HepG2 (cell line): ENCODE measurements around the gene RAP1GAP2. TPM values are rescaled to one million over a fixed set of nuclear protein-coding genes. Genes with fewer than 3 reads are reported as not detected.

Experiments
- ATAC-seq: fragments of 200-7000 bp; cut with Tn5 transposase; 3 replicates; pipeline ENCODE4 v1.9.1; 2020; ENCODE audit warnings: mild to moderate bottlenecking, moderate library complexity
- BruUV-seq: library from RNA; stranded (reverse); fragments of 400-500 nt; replicated peaks from 2 replicates; lab custom pipeline; 2021; lab: Mats Ljungman, UMichigan
- CTCF ChIA-PET: fragments of 300-600 bp; formaldehyde crosslinking; extraction: SDS; loops from one replicate; lab custom pipeline; 2021; ENCODE audit warnings: low total read pairs, inconsistent platforms, low intra/inter-chr PET ratio; lab: Yijun Ruan, JAX
- POLR2A ChIA-PET: fragments of 350-600 bp; sonication (Branson Sonifier 250); formaldehyde crosslinking; loops from one replicate; lab custom pipeline; 2020; ENCODE audit warnings: antibody characterized with exemption, inconsistent platforms; lab: Yijun Ruan, JAX
- DNase-seq: peaks from one replicate; pipeline ENCODE4 v3.0.0-alpha.2; 2015; ENCODE audit warnings: low spot score
- FAIRE-seq: peaks from 3 replicates; lab custom pipeline; 2011; peaks lifted over from hg19 to GRCh38; lab: Jason Lieb, UNC
- H2AFZ ChIP-seq: one replicate; pipeline ENCODE4 v1.6.1; 2011; ENCODE audit warnings: low read length, inconsistent platforms
- H3K27ac ChIP-seq: fragments of 300-600 bp; 3 replicates; pipeline ENCODE4 v1.8.0; 2011; ENCODE audit warnings: mixed run types, mild to moderate bottlenecking, mixed read lengths, low read length, inconsistent platforms; ENCODE audit not compliant: insufficient read depth; ENCODE audit errors: extremely low read length
- H3K27me3 ChIP-seq, 2 experiments: fragments of 200-600 bp in 1 of 2; 2 replicates in 1 of 2; 3 replicates in 1 of 2; pipeline versions ENCODE4 v1.6.0 to v1.8.0; 2011; ENCODE audit warnings: low read length in 2 of 2, mild to moderate bottlenecking in 2 of 2, moderate library complexity in 2 of 2, inconsistent platforms in 1 of 2; ENCODE audit not compliant: insufficient read depth in 2 of 2, control insufficient read depth in 1 of 2
- H3K36me3 ChIP-seq, 2 experiments: fragments of 200-600 bp in 1 of 2; replicated peaks in 1 of 2; 2 replicates in 1 of 2; 3 replicates in 1 of 2; pipeline versions ENCODE4 v1.5.1 to v1.8.0; 2011; ENCODE audit warnings: low read length in 2 of 2, inconsistent platforms in 1 of 2; ENCODE audit not compliant: insufficient read depth in 2 of 2, control insufficient read depth in 1 of 2
- H3K4me1 ChIP-seq: 2 replicates; pipeline ENCODE4 v1.5.1; 2012; ENCODE audit warnings: low read length, inconsistent platforms; ENCODE audit not compliant: insufficient read depth
- H3K4me2 ChIP-seq: 2 replicates; pipeline ENCODE4 v1.6.0; 2011; ENCODE audit warnings: low read depth, low read length, inconsistent platforms
- H3K4me3 ChIP-seq, 3 experiments: fragments of 200-600 bp in 1 of 3; sonication (generic), shearing (Covaris generic) in 1 of 3; replicated peaks in 1 of 3; 2 replicates each; pipeline ENCODE4 v1.5.1; 2011 to 2016; ENCODE audit warnings: low read length in 3 of 3, inconsistent platforms in 2 of 3, low read depth in 2 of 3, mild to moderate bottlenecking in 2 of 3, control low read depth in 1 of 3, mixed read lengths in 1 of 3; ENCODE audit not compliant: insufficient read depth in 1 of 3
- H3K79me2 ChIP-seq: one replicate; pipeline ENCODE4 v1.6.1; 2011; ENCODE audit warnings: low read length, inconsistent platforms; ENCODE audit not compliant: insufficient read depth
- H3K9ac ChIP-seq: 2 replicates; pipeline ENCODE4 v1.6.0; 2011; ENCODE audit warnings: mild to moderate bottlenecking, low read depth, low read length, inconsistent platforms; ENCODE audit not compliant: insufficient read depth
- H3K9me3 ChIP-seq: 2 replicates; pipeline ENCODE4 v1.5.1; 2012; ENCODE audit warnings: mild to moderate bottlenecking, low read length
- H4K20me1 ChIP-seq: 2 replicates; pipeline ENCODE4 v1.6.0; 2011; ENCODE audit warnings: inconsistent platforms, mild to moderate bottlenecking, low read length, moderate library complexity; ENCODE audit not compliant: insufficient read depth
- CBX1 ChIP-seq: IDR thresholded peaks from one replicate; pipeline ENCODE4 v1.6.1; 2016; ENCODE audit warnings: antibody characterized with exemption, low read depth
- KAT2B ChIP-seq: fragments of 150-350 bp; IDR thresholded peaks from 2 replicates; pipeline ENCODE4 v1.6.1; 2014; ENCODE audit warnings: low read depth, low read length, borderline replicate concordance
- KLF16 ChIP-seq, 2 experiments: sonication (generic) in 1 of 2; formaldehyde crosslinking in 1 of 2; IDR thresholded peaks; 2 replicates each; pipeline versions ENCODE4 v1.6.1 to v1.8.0; 2016 to 2023; ENCODE audit warnings: missing genetic modification reagents in 2 of 2, missing compliant biosample characterization in 1 of 2
- TBP ChIP-seq: sonication (generic); formaldehyde crosslinking; IDR thresholded peaks from 2 replicates; pipeline ENCODE4 v1.5.0; 2020; ENCODE audit warnings: missing genetic modification reagents
- YEATS4 ChIP-seq: sonication (generic); formaldehyde crosslinking; IDR thresholded peaks from 2 replicates; pipeline ENCODE4 v1.4.0; 2020; ENCODE audit warnings: missing genetic modification reagents, borderline replicate concordance
- ZBTB38 ChIP-seq: sonication (generic); formaldehyde crosslinking; IDR thresholded peaks from 2 replicates; pipeline ENCODE4 v1.5.1; 2020; ENCODE audit warnings: mild to moderate bottlenecking, missing genetic modification reagents
- ZNF232 ChIP-seq: sonication (generic); formaldehyde crosslinking; IDR thresholded peaks from 2 replicates; pipeline ENCODE4 v1.4.0; 2020; ENCODE audit warnings: missing genetic modification reagents, borderline replicate concordance
- WGBS: methylation state at CpG from one replicate; pipeline ENCODE4 v1.1.6; 2017; ENCODE audit warnings: low lambda C conversion rate; 5-methylcytosine and 5-hydroxymethylcytosine counted together
- in situ Hi-C: cut with HindIII; loops from 2 replicates; pipeline ENCODE4 v1.10.0; 2017; ENCODE audit warnings: low pct_unique_long_range_greater_than_20kb; ENCODE audit not compliant: extremely low pct_ligation_motif_present
- intact Hi-C: fragments of 100-400 bp; cut with micrococcal nuclease; formaldehyde crosslinking; loops from one replicate; pipeline ENCODE4 v1.10.0; 2022; ENCODE audit not compliant: unreplicated experiment
- polyA plus RNA-seq, 8 experiments: library from polyadenylated mRNA; depleted of rRNA in 3 of 8; stranded (reverse) in 7 of 8; unstranded in 1 of 8; fragments of >200 nt; fragmentation: Illumina TruSeq in 4 of 8; extraction: Trizol in 4 of 8; gene quantifications; 2 replicates each; pipeline versions ENCODE4 v1.2.1 to v1.2.3, GENCODE V29; 2011 to 2016; ENCODE audit warnings: low read depth in 4 of 8, missing spikeins in 1 of 8, mixed read lengths in 1 of 8; ENCODE audit not compliant: insufficient read depth in 1 of 8
- total RNA-seq, 5 experiments: library from RNA; depleted of rRNA; stranded (reverse); fragments of >200 nt; fragmentation: Illumina TruSeq; extraction: Trizol; gene quantifications; 2 replicates each; pipeline ENCODE4 v1.2.3, GENCODE V29; 2016; ENCODE audit warnings: low read depth in 1 of 5
- TF ChIP-seq, protein P1 (sequence below): sonication (generic); formaldehyde crosslinking; IDR thresholded peaks from 2 replicates; pipeline ENCODE4 v1.4.0; 2020; ENCODE audit warnings: mild to moderate bottlenecking, low read depth, missing genetic modification reagents
- TF ChIP-seq, protein P2 (sequence below): IDR thresholded peaks from 2 replicates; pipeline ENCODE4 v1.6.1; 2016
- TF ChIP-seq, protein P3 (sequence below), 2 experiments: sonication (generic) in 1 of 2; formaldehyde crosslinking in 1 of 2; IDR thresholded peaks; 2 replicates each; pipeline versions ENCODE4 v1.6.1 to v1.9.0; 2014 to 2022; ENCODE audit warnings: antibody characterized with exemption in 1 of 2, borderline replicate concordance in 1 of 2, inconsistent platforms in 1 of 2, low read depth in 1 of 2, missing genetic modification reagents in 1 of 2
- TF ChIP-seq, protein P4 (sequence below): sonication (generic); formaldehyde crosslinking; conservative IDR thresholded peaks from 2 replicates; pipeline ENCODE4 v1.4.0; 2020; ENCODE audit warnings: missing genetic modification reagents

Gene RAP1GAP2
- total and polyA plus RNA-seq, 2 of the 13 experiments (the other 11 are each of a cell fraction or from before 2014, with no cell fraction given), result 10.9 to 12.0 TPM

DNA sequence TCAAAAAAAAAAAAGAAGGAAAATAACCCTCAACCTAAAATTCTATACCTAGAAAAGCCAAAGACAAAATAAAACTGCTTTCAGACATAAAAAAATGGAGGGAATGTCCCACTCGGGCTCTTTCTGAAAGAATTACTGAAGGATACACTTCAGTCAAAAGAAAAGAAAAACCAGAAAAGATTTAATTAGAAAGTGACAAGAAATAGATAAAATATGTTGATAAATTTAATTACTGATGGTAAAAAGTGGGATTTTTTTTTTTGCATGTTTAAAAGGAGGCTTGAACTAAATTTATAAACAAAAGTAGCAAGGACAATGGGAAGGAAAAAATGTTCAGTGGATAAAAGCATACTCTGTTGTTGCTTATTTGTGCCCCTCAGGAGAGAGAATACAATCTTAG lies 178.1 kb downstream of the RAP1GAP2 start (continued):
- TF ChIP-seq, protein P1, sequence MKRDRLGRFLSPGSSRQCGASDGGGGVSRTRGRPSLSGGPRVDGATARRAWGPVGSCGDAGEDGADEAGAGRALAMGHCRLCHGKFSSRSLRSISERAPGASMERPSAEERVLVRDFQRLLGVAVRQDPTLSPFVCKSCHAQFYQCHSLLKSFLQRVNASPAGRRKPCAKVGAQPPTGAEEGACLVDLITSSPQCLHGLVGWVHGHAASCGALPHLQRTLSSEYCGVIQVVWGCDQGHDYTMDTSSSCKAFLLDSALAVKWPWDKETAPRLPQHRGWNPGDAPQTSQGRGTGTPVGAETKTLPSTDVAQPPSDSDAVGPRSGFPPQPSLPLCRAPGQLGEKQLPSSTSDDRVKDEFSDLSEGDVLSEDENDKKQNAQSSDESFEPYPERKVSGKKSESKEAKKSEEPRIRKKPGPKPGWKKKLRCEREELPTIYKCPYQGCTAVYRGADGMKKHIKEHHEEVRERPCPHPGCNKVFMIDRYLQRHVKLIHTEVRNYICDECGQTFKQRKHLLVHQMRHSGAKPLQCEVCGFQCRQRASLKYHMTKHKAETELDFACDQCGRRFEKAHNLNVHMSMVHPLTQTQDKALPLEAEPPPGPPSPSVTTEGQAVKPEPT, result no peak
- TF ChIP-seq KAT2B (no peak), ZBTB38 (no peak), ZNF232 (CRISPR knock-in tag) (no peak)
- TF ChIP-seq, protein P2, sequence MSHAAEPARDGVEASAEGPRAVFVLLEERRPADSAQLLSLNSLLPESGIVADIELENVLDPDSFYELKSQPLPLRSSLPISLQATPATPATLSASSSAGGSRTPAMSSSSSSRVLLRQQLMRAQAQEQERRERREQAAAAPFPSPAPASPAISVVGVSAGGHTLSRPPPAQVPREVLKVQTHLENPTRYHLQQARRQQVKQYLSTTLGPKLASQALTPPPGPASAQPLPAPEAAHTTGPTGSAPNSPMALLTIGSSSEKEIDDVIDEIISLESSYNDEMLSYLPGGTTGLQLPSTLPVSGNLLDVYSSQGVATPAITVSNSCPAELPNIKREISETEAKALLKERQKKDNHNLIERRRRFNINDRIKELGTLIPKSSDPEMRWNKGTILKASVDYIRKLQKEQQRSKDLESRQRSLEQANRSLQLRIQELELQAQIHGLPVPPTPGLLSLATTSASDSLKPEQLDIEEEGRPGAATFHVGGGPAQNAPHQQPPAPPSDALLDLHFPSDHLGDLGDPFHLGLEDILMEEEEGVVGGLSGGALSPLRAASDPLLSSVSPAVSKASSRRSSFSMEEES (CRISPR knock-in tag), result no peak

DNA sequence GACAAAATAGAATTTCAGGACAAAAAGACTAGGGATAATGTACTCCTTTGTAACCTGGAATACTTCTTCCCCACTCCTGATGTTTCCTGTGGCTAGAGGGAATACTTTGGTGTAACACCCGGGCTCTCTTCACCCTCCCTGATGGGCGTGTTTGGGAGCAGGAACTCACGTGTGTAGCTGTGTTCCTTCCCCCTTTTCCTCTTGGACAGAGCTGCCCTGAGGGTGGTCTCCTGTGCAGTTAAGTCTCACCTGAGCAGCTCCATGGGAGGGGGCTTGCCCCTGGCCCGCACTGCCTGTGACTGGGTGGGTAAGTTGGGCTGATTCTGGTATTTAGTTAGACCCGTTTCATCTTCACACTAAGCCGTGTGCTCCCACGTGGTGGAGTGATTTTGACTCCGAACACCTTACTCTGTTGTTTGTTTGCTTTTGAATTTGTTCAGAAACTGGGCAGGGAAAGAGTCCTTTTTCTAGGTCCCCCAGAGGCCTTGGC lies 179.3 kb downstream of the RAP1GAP2 start:
- Histone ChIP-seq H2AFZ (peak overlapping the region; percentile 86), H4K20me1 (no peaks in the 10 kb centered on the region), H3K36me3 (no peaks in the 10 kb centered on the region; a peak in 1 of 5 replicates), H3K4me2 (peak overlapping the region; percentile 84), H3K4me1 (peaks cover 21% of the 10 kb centered on the region), H3K27ac (peak overlapping the region; percentile 66), H3K27me3 (no peaks in the 10 kb centered on the region; a peak in 1 of 5 replicates), H3K9me3 (no peaks in the 10 kb centered on the region), H3K79me2 (peaks cover 4% of the 10 kb centered on the region), H3K4me3 (peak overlapping the region; percentile 63 to 77 (median 76)), H3K9ac (peak overlapping the region; percentile 82)
- 1% methylated on average over 8 of the region's 8 CpGs for WGBS
- ATAC-seq, result peak; percentile 98
- in situ Hi-C loops, result no loop called here
- peak; percentile 87 for DNase-seq
- CTCF ChIA-PET, result no interaction called here
- intact Hi-C loops, result no loop called here
- FAIRE-seq, result peak; percentile 77
- POLR2A ChIA-PET, result interaction anchor here (0.5 to 2.2 kb wide), 7 partner anchors 11 to 143 kb away, joined by 3 to 30 read pairs (median 3); no protein-coding TSS in a partner anchor
- BruUV-seq, result no TSS peak
- TF ChIP-seq TBP (CRISPR knock-in tag) (no peak), CBX1 (peak; percentile 68), YEATS4 (peak; percentile 97), KLF16 (CRISPR knock-in tag; IDR thresholded peaks at IDR 0.05) (peak in 1 of 2 experiments; percentile 92; a peak in 2 of 4 replicates)
- TF ChIP-seq, protein P3, sequence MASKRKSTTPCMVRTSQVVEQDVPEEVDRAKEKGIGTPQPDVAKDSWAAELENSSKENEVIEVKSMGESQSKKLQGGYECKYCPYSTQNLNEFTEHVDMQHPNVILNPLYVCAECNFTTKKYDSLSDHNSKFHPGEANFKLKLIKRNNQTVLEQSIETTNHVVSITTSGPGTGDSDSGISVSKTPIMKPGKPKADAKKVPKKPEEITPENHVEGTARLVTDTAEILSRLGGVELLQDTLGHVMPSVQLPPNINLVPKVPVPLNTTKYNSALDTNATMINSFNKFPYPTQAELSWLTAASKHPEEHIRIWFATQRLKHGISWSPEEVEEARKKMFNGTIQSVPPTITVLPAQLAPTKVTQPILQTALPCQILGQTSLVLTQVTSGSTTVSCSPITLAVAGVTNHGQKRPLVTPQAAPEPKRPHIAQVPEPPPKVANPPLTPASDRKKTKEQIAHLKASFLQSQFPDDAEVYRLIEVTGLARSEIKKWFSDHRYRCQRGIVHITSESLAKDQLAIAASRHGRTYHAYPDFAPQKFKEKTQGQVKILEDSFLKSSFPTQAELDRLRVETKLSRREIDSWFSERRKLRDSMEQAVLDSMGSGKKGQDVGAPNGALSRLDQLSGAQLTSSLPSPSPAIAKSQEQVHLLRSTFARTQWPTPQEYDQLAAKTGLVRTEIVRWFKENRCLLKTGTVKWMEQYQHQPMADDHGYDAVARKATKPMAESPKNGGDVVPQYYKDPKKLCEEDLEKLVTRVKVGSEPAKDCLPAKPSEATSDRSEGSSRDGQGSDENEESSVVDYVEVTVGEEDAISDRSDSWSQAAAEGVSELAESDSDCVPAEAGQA (IDR thresholded peaks at IDR 0.05; ENCODE audit: low read depth), result peak; percentile 69
- TF ChIP-seq, protein P3 (CRISPR knock-in tag; IDR thresholded peaks at IDR 0.05; ENCODE audit: borderline replicate concordance), result no peak
- TF ChIP-seq, protein P4, sequence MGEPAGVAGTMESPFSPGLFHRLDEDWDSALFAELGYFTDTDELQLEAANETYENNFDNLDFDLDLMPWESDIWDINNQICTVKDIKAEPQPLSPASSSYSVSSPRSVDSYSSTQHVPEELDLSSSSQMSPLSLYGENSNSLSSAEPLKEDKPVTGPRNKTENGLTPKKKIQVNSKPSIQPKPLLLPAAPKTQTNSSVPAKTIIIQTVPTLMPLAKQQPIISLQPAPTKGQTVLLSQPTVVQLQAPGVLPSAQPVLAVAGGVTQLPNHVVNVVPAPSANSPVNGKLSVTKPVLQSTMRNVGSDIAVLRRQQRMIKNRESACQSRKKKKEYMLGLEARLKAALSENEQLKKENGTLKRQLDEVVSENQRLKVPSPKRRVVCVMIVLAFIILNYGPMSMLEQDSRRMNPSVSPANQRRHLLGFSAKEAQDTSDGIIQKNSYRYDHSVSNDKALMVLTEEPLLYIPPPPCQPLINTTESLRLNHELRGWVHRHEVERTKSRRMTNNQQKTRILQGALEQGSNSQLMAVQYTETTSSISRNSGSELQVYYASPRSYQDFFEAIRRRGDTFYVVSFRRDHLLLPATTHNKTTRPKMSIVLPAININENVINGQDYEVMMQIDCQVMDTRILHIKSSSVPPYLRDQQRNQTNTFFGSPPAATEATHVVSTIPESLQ (CRISPR knock-in tag), result no peak; the same call in 1 of the 2 replicates
